Esophagus muscularis mucosa (tissue), 4 donors: ENCODE results near the gene MACROH2A1. TPM values are rescaled to one million over a fixed set of nuclear protein-coding genes. Genes with fewer than 3 reads are reported as not detected.

Experiments
- DNase-seq: peaks from one replicate; pipeline ENCODE4 v3.0.0-alpha.2; 2017; ENCODE audit errors: extremely low spot score
- H3K27ac ChIP-seq, 4 donors: fragments of 200-600 bp; sonication (generic); replicated peaks in 1 of 4; 1 replicate in 3 of 4; 2 replicates in 1 of 4; pipeline ENCODE4 v1.5.1; 2016 to 2019; ENCODE audit warnings: mild to moderate bottlenecking in 1 of 4
- H3K27me3 ChIP-seq, 4 donors: fragments of 200-600 bp; sonication (generic); one replicate each; pipeline versions ENCODE4 v1.5.1 to v1.6.0; 2016 to 2019
- H3K36me3 ChIP-seq, 4 donors: fragments of 200-600 bp; sonication (generic); one replicate each; pipeline ENCODE4 v1.5.1; 2016 to 2019
- H3K4me1 ChIP-seq, 4 donors: fragments of 200-600 bp; sonication (generic); one replicate each; pipeline ENCODE4 v1.5.1; 2016 to 2019
- H3K4me3 ChIP-seq, 4 donors: fragments of 200-600 bp; sonication (generic); 1 replicate in 2 of 4; 2 replicates in 2 of 4; pipeline ENCODE4 v1.5.1; 2016 to 2019; ENCODE audit warnings: mild to moderate bottlenecking in 4 of 4, moderate library complexity in 1 of 4
- H3K9me3 ChIP-seq, 4 donors: fragments of 200-600 bp; sonication (generic); 1 replicate in 3 of 4; 2 replicates in 1 of 4; pipeline ENCODE4 v1.5.1; 2016 to 2019
- EP300 ChIP-seq: sonication (generic); formaldehyde crosslinking; IDR thresholded peaks from one replicate; pipeline ENCODE4 v1.6.1; 2017; ENCODE audit warnings: antibody characterized with exemption
- POLR2A ChIP-seq: fragments of 450-650 bp; IDR thresholded peaks from one replicate; pipeline ENCODE4 v1.6.1; 2017; ENCODE audit warnings: antibody characterized with exemption, moderate library complexity, mild to moderate bottlenecking, low read depth
- POLR2AphosphoS5 ChIP-seq, 2 donors: sonication (generic); formaldehyde crosslinking; IDR thresholded peaks; one replicate each; pipeline ENCODE4 v1.6.1; 2017; ENCODE audit warnings: antibody characterized with exemption in 2 of 2
- WGBS: methylation state at CpG from one replicate; pipeline ENCODE4 v1.1.5; 2018; 5-methylcytosine and 5-hydroxymethylcytosine counted together
- intact Hi-C: fragments of 100-400 bp; cut with DNase I; formaldehyde crosslinking; loops from one replicate; pipeline ENCODE4 v1.15.1; 2023
- total RNA-seq, 4 donors: library from RNA; depleted of rRNA; stranded (reverse); fragments of >200 nt; gene quantifications; one replicate each; pipeline versions ENCODE4 v1.1.0 to v1.2.1, GENCODE V29; 2016
- TF ChIP-seq, protein P1 (sequence below), 3 experiments: fragments of 200-600 bp in 2 of 3; fragments of 450-650 bp in 1 of 3; sonication (generic) in 2 of 3; IDR thresholded peaks; one replicate each; pipeline ENCODE4 v1.5.1; 2017 to 2019; ENCODE audit warnings: antibody characterized with exemption in 3 of 3, mild to moderate bottlenecking in 2 of 3, moderate library complexity in 1 of 3

MACROH2A1 gene
- total RNA-seq, 4 donors from 2014 or later = 144 to 152 (median 149) TPM

DNA sequence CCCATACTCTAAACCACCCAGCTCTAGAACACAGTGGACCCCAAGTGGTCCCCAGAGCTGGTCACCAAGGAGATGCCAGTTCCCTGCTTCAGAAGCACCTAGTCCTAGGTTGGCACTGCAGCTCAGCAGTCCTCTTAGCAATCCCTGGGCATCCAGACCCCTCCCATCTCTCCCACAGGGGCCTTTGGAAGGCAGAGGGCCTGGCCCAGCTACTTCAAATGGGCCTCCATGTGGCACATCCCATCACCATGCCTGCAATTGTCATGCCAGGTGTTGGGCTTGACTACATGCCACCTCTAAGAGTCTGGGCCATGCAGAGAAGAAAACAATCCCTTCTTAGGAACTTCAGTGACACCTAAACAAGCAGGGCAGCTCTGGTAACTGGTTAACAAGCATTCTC lies 14.1 kb downstream of the MACROH2A1 start:
- no peak for DNase-seq
- no peaks in the 10 kb centered on the region for H3K9me3 ChIP-seq
- peaks cover 44 to 65% (median 51%) of the 10 kb centered on the region in 4 donors for H3K4me1 ChIP-seq
- peaks cover 27 to 94% (median 52%) of the 10 kb centered on the region in 4 donors for H3K36me3 ChIP-seq
- no peak overlapping the region for H3K4me3 ChIP-seq
- intact Hi-C loops = no loop called here
- no peaks in the 10 kb centered on the region for H3K27me3 ChIP-seq
- TF ChIP-seq POLR2A (no peak), EP300 (no peak), POLR2AphosphoS5 (IDR thresholded peaks at IDR 0.05) (no peak)
- TF ChIP-seq, protein P1, sequence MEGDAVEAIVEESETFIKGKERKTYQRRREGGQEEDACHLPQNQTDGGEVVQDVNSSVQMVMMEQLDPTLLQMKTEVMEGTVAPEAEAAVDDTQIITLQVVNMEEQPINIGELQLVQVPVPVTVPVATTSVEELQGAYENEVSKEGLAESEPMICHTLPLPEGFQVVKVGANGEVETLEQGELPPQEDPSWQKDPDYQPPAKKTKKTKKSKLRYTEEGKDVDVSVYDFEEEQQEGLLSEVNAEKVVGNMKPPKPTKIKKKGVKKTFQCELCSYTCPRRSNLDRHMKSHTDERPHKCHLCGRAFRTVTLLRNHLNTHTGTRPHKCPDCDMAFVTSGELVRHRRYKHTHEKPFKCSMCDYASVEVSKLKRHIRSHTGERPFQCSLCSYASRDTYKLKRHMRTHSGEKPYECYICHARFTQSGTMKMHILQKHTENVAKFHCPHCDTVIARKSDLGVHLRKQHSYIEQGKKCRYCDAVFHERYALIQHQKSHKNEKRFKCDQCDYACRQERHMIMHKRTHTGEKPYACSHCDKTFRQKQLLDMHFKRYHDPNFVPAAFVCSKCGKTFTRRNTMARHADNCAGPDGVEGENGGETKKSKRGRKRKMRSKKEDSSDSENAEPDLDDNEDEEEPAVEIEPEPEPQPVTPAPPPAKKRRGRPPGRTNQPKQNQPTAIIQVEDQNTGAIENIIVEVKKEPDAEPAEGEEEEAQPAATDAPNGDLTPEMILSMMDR (IDR thresholded peaks at IDR 0.05) = no peak
- H3K27ac ChIP-seq = no peak overlapping the region

DNA sequence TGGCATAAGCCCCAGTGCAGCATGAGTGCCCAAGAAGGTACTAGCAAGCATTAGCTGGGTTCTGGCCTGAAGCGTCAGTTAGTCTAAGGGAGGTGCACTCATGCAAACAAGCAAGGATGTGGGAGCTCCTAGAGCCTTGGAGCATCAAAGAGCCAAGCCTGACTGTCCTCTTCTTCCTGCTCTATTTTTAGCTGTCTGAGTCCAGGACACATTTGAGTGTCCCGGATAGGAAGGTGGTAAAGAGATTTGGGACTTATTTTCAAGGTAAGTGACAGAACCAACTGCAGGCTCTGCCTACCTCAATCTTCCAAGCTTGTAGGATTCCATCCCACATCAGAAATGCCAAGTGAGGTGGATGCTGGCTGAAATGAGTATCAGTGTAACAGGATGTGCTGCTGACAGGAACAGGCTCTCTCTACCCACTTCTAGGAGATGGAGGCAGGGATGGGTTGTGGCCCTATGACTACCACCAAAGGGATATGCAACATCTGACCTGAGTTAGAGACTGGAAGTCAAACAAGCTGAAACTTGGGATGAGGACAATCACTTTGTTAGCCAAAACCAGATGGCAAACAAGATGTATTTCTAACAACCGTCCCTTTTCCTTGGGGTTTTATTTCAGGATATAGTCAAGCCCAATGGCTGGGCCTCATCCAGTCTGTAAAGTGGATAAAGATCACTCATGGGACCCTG lies 15.1 kb downstream of the MACROH2A1 start:
- DNase-seq = no peak
- Histone ChIP-seq H3K4me3 (no peak overlapping the region), H3K36me3 (peaks cover 27 to 91% (median 53%) of the 10 kb centered on the region in 4 donors), H3K4me1 (peaks cover 51 to 71% (median 58%) of the 10 kb centered on the region in 4 donors), H3K9me3 (no peaks in the 10 kb centered on the region), H3K27ac (no peak overlapping the region), H3K27me3 (no peaks in the 10 kb centered on the region)
- WGBS = 76% methylated on average over 3 of the region's 3 CpGs
- no peak for TF ChIP-seq EP300
- TF ChIP-seq, protein P1 (IDR thresholded peaks at IDR 0.05) = no peak
- no peak for TF ChIP-seq POLR2A
- TF ChIP-seq POLR2AphosphoS5 (IDR thresholded peaks at IDR 0.05) = no peak
- intact Hi-C loops = no loop called here

DNA sequence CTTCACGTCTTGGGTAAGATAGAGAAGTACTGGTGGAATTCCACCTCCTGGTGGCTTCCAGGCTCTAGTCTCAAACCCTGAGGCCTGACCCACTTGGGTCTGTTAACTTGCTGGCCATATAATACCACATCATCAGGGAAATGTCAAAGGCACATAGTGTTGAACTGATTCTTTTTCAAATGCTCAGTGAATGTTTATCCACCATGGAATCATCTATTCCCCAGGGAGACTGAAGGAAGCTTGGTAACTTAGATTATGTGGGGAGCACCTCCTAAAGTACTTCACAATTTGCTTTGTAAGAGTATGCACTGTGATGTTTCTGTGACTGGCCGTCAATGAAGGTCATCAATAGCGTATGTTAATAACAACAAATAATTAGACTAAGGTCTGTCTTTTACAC lies 16.1 kb downstream of the MACROH2A1 start:
- WGBS = 89% methylated on average over 3 of the region's 3 CpGs
- H3K27ac ChIP-seq = no peak overlapping the region
- intact Hi-C loops = no loop called here
- no peaks in the 10 kb centered on the region for H3K9me3 ChIP-seq
- H3K27me3 ChIP-seq = no peaks in the 10 kb centered on the region
- no peak overlapping the region for H3K4me3 ChIP-seq
- H3K36me3 ChIP-seq = peaks cover 29 to 89% (median 51%) of the 10 kb centered on the region in 4 donors
- TF ChIP-seq POLR2A = no peak
- peaks cover 60 to 71% (median 65%) of the 10 kb centered on the region in 4 donors for H3K4me1 ChIP-seq
- no peak for DNase-seq

DNA sequence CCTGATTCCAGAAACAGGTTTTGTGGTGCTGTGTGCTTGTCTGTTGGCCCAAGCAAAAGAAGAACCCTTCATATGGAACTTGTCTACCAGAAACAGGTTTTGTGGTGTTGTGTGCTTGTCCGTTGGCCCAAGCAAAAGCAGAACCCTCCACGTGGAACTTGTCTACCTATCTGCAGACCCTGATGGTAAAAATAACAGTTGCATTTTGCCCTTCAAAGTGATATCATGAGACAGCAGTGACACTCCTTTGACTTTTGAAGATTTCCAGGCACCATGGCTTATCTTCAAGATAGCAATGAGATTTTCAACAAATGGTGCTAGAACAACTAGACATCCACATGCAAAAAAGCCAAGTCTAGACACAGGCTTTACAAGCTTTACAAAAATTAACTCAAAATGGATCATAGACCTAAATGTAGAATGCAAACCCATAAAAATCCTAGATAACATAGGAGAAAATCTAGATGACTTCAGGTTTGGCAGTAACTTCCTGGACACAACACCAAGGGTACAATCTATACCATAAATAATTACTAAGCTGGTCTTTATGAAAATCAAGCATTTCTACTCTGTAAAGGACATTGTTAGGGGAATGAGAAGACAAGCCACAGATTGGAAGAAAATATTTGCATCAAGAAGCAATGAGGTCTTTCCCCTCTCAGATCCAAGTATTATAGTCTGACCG lies 16.8 kb downstream of the MACROH2A1 start:
- intact Hi-C loops = no loop called here
- Histone ChIP-seq H3K27me3 (no peaks in the 10 kb centered on the region), H3K4me1 (peaks cover 62 to 69% (median 66%) of the 10 kb centered on the region in 4 donors), H3K27ac (no peak overlapping the region), H3K36me3 (peaks cover 36 to 91% (median 51%) of the 10 kb centered on the region in 4 donors), H3K4me3 (no peak overlapping the region), H3K9me3 (no peaks in the 10 kb centered on the region)
- TF ChIP-seq, protein P1 (IDR thresholded peaks at IDR 0.05) = no peak
- TF ChIP-seq POLR2A (no peak), EP300 (no peak)
- 70% methylated on average over 3 of the region's 3 CpGs for WGBS
- no peak for DNase-seq

DNA sequence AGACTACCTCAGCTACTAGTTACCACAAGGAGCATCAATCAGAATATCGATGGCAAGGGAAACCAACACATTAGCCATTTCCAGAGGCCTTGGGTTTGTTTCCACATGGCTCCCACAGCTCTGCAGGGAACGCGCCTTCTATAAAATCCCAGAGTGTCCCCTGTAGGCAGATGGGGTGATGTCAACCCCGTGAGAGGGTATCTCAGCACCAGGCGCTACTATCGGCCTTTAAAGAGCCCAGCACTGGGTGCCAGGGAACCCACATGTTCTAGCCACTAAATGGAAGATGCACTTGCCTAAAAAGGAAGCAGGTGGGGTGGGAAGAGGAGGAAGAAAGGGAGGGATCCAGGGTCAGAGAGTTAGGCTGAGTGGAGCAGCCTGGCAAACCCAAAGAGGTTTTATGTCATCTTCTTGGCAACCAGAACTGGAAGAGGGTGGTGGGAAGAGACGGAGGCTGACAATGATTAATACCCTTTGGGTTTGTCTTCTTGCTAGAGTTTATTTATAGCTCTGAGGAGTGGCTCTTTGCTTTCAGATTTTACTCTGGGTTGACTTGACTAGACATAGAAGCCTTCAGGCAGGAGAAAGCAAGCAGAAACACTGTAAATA lies 19.9 kb downstream of the MACROH2A1 start:
- Histone ChIP-seq H3K36me3 (peaks cover 24 to 78% (median 39%) of the 10 kb centered on the region in 4 donors), H3K4me1 (peaks cover 54 to 69% (median 66%) of the 10 kb centered on the region in 4 donors), H3K4me3 (no peak overlapping the region), H3K9me3 (no peaks in the 10 kb centered on the region), H3K27ac (peak overlapping the region in 3 of 4 donors; percentile 37 to 53 (median 44)), H3K27me3 (no peaks in the 10 kb centered on the region)
- TF ChIP-seq POLR2AphosphoS5 (IDR thresholded peaks at IDR 0.05) (peak in 1 of 2 donors; percentile 47), POLR2A (no peak)
- 57% methylated on average over 7 of the region's 7 CpGs for WGBS
- no peak for DNase-seq
- intact Hi-C loops = no loop called here
